HG02885 (cell line): ENCODE results near the gene PWWP2B.

ENCODE experiments used
- ATAC-seq: cut with Tn5 transposase; IDR thresholded peaks from one replicate; pipeline ENCODE4 v1.9.1; 2021; ENCODE audit warnings: mild to moderate bottlenecking; ENCODE audit not compliant: unreplicated experiment, poor library complexity

The PWWP2B gene

DNA sequence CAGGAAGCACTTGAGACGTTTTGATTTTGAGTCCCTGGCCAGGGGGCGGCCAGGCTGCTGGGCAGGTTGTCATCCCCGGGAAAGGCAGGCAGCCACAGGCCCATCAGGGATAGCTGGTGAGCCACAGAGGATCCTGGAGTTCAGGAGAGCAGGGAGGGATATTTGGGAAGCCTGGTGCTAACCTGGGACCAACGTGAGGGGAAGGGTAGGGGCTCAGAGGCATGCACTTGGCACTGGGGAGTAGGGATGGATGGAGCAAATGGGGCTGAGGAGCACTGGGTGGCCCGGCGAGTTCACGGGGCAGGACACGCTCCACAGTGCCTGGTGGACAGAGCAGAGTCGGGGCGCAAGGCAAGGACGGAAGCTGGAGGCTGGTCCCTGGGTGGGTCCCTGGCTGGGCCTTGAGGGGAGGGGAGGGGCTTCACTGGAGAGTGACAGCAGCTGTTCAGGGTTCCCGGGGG lies 34.8 kb upstream of the PWWP2B start:
- no peak for ATAC-seq

- no peak for ATAC-seq
Observed at GRCh38 chr10:132363376-132363775, 33.6 kb upstream of the PWWP2B start.

DNA sequence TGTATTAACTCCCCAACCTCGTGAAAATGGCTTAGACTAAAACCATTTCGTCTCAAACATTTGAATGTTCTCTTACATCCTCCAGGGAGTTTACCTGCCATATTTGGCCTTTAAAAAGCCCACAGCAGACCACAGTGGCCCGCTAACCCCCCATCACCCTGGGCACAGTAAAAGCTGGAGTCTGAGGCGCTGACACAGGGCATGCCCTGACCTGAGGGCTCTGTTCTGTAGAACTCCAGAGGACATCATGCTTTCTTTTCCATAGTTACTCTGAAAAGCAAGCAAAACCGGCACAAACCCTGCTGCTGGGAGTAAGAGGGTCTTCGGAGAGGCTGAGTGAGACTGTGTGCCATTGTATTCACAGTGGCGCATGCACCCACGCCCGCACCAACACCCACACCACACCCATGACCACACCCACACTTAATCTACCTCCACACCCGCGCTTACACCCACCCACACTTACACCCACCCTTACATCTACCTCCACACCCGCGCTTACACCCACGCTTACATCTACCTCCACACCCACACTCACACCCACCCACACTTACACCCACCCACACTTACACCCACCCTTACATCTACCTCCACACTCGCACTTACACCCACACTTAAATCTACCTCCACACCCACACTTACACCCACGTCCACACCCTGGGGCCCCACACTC lies 32.9 kb upstream of the PWWP2B start:
- ATAC-seq: no peak

- ATAC-seq: no peak
Observed at GRCh38 chr10:132364594-132364970, 32.4 kb upstream of the PWWP2B start.

DNA sequence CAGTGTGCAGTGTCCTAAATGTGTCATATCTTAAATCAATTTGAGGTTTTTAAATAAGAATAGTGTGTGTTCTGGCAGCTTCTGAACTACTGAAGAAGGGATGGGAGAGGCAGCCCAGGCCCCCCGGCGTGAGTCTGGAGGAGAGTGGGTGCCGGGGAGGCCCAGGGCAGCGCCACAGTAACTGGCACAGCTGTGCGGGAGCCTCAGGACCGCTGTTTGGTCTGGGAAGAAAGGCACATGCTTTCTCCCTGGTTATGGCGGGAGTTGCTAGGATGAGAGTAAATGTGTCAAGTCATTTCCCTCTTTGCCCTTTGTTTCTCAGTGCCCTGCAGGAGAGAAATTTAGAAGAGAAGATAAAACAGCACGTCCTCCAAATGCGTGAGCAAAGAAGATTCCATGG lies 31.9 kb upstream of the PWWP2B start:
- no peak for ATAC-seq

DNA sequence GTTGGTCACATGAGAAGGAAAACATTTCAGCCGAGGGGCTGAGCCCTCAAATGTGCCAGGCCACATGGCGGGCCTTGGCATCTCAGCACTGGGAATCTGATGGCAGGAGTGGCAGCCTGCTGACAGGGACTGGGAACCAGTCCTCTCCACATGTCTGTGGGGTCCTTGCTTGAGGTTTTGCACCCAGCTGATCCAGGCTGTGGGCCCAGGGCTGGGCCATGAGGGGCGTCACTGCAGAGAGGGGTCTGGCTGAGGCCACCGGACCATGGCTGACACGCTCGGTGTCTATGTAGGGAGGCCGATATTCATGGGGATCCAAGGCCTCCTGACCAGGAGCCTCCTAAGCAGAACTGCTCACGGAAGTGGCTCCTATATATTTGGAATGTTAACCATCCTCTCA lies 31.0 kb upstream of the PWWP2B start:
- no peak for ATAC-seq

- no peak for ATAC-seq
Observed at GRCh38 chr10:132366499-132366898, 30.5 kb upstream of the PWWP2B start.

GRCh38 chr10:132368391-132368790 lies 28.6 kb upstream of the PWWP2B start:
- ATAC-seq: no peak

GRCh38 chr10:132368881-132369635 lies 27.9 kb upstream of the PWWP2B start:
- ATAC-seq: no peak

GRCh38 chr10:132369636-132370185 lies 27.3 kb upstream of the PWWP2B start:
- ATAC-seq: no peak

DNA sequence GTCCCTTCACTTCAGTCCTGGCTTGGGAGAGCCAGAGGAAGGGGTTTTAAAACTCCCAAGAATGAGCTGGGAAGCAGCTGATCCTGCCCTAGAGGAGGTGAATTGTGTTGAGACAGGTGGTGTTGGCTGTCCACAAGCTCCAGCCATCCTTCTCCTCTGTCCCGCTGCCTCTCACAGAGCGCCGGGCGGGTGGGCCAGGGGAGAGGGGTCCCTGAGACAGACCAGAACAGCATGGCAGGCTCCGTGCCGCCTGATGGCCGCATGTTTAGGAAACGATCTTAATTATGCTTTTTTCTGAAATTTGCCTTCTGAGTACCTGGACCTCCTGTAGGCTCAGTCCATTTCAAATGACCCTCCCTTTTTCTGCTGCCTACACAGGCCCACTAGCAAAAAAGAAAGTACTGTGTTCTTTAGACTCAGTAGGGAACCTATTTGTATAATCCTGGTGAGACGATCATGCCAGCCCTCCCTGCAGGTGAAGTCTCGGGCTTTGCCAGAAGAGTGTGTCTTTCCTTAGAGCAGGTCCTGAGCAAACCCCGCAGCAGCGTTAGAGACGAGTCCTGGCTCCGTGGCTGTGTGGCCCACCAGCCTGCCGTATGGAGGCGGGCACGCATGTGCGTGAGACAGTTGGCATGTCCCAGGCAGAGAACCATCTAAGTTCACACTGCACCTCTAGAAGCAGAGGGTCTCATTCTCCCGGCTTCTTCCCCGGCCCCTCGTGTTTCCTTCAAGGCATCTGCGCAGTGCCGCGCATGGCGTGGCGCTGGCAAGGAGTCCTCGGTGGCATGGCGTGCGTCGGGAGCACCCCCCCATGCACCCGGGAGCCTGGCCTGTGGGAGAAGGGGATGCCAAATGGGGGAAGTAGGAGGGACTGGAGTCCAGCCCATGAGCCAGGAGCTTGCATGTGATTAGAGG lies 26.3 kb upstream of the PWWP2B start:
- no peak for ATAC-seq

GRCh38 chr10:132371641-132372081 lies 25.3 kb upstream of the PWWP2B start:
- no peak for ATAC-seq

DNA sequence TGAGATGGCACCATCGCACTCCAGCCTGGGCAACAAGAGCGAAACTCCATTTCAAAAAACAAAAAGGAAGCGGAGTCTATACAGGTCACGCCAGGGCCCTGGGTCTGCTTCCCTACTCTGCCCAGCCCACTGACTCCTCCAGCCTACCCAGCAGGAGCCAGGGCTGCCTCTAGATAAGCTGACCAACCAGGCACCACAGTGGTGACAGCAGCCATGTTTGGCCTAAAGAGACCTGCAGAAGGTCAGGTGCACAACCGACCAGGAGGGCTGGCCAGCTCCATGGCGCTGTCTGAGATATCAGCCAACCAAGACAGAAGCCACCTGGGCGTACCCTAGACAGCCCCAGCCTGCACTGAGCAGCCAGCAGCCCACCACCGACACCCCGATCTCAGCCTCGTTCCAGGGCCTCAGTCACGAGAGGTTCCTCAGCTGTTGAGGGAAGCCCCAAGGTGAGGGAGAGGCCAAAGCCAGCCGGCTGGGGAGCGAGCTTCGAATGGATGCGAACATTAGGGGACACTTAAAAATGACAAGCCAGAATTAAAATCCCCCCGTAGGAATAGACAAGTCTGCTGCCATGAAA lies 24.4 kb upstream of the PWWP2B start:
- no peak for ATAC-seq

DNA sequence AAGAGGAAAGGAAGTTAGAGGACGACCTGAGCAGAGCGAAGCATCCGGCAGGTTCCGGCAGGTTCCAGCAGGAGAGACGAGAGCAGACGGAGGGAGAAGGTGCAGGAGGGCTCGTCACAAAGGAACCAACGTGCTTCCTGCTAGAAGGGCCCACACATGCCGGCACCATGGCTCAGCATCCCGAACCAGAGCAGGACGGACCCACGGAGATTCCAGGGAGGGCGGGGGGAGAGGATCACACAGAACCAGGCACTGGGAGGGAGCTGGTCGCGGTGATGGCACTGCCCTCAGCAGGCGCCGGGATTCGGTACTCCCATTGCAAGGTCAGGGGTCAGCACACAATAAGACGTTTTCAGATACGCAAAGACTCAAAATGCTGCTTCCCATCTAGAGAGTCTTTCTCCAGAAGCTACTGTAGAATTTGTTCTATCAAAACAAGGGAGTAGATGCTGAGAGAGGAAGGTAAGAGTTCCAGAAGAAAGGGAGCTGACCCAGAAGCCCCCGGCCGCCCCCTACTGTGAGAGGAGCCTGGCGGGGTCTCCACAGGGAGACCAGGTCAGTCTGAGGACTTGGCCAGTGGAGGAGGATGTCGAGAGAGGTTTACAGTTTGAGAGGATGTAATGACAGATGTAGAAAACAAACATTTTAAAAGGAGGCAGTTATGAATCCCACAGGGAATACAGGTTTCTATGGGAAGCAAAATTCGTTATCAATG lies 23.6 kb upstream of the PWWP2B start:
- ATAC-seq: no peak

DNA sequence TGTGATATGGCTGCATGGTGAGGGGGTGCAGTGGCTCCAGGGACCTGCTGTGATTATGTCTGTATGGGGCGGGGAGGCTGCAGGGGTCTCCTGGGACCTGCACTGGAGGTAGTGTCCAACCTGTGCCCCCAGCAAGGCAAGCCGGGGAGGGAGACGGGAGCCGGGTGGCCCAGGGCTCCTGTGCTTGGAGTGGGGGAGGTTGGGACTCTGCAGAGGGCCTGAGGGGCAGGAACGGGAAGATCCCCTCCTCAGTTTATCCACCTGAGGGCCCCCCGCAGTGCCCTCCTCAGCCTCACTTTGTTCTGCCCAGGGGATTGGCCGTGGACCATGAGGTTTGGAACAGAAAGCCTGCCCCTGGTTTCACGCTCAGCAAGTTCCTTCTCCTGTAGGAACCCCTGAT lies 22.8 kb upstream of the PWWP2B start:
- no peak for ATAC-seq

GRCh38 chr10:132374612-132375011 lies 22.4 kb upstream of the PWWP2B start:
- ATAC-seq: no peak

- no peak for ATAC-seq
Observed at GRCh38 chr10:132375116-132375794, 21.7 kb upstream of the PWWP2B start.

DNA sequence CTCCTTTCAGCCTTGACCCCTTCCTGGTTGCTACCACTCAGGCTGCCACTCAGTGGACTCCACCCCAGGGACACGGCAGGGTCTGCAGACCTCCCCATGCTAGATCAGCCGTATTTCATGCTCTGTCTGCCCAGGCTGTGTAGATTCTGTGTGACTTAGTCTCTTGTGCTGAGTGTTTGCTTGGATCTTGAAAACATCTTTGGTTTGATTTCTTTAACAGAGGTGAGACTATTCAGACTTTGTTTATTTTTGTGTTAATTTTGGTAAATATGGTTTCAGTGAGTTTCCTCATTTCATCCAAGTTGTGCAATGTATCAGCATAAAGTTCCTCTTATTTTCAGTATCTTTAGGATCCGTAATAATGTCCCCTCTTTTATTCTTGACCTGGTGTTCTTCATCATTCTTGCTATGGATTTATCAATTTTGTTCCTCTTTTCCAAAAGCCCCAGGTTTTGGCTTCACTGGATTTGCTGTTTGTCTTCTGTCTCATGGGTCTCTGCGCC lies 21.2 kb upstream of the PWWP2B start:
- ATAC-seq: no peak

- ATAC-seq: no peak
Observed at GRCh38 chr10:132376394-132376851, 20.6 kb upstream of the PWWP2B start.
